BE2C (cell line): Measurements from ENCODE around the gene TMEM41B.
"Not testable (repeated sequence)": the region's sequence is repeated elsewhere in the genome, so short reads cannot be mapped to it uniquely, and the experiment has no call there.

Experiments used
- DNase-seq: peaks from one replicate; pipeline ENCODE4 v3.0.0-alpha.2; 2020
- H3K27me3 ChIP-seq: fragments of 250-450 bp; sonication (Bioruptor Pico); 2 replicates; pipeline ENCODE4 v1.5.1; 2020; ENCODE audit warnings: mild to moderate bottlenecking
- H3K36me3 ChIP-seq: fragments of 250-450 bp; sonication (Bioruptor Pico); 2 replicates; pipeline ENCODE4 v1.5.1; 2020; ENCODE audit warnings: mild to moderate bottlenecking
- H3K4me1 ChIP-seq: fragments of 250-450 bp; sonication (Bioruptor Pico); 2 replicates; pipeline ENCODE4 v1.5.1; 2020
- H3K4me3 ChIP-seq: 2 replicates; pipeline ENCODE4 v1.5.1; 2011; ENCODE audit warnings: low read depth, low read length
- H3K9me3 ChIP-seq: fragments of 250-450 bp; sonication (Bioruptor Pico); 2 replicates; pipeline ENCODE4 v1.5.1; 2020
- CTCF ChIP-seq: IDR thresholded peaks from 2 replicates; pipeline ENCODE4 v1.5.1; 2012; ENCODE audit warnings: mild to moderate bottlenecking, low read depth, low read length

TMEM41B gene

GRCh38 chr11:9259981-9260837, 54.2 kb downstream of the TMEM41B start:
- H3K36me3 ChIP-seq: no peaks in the 10 kb centered on the region
- H3K4me1 ChIP-seq: no peaks in the 10 kb centered on the region
- DNase-seq: no peak
- no peaks in the 10 kb centered on the region for H3K27me3 ChIP-seq
- no peak overlapping the region for H3K4me3 ChIP-seq
- TF ChIP-seq CTCF: peak; percentile 34; the same call in 1 of the 2 replicates
- no peaks in the 10 kb centered on the region for H3K9me3 ChIP-seq

GRCh38 chr11:9258279-9258678, 56.1 kb downstream of the TMEM41B start:
- not testable (repeated sequence) for H3K9me3 ChIP-seq, H3K36me3 ChIP-seq, H3K27me3 ChIP-seq, DNase-seq, H3K4me1 ChIP-seq, H3K4me3 ChIP-seq

- no peak for DNase-seq
- TF ChIP-seq CTCF: no peak
- no peaks in the 10 kb centered on the region for H3K4me1 ChIP-seq
Measured at GRCh38 chr11:9254416-9254815, 60.0 kb downstream of the TMEM41B start.

GRCh38 chr11:9253086-9253485, 61.3 kb downstream of the TMEM41B start:
- no peak for TF ChIP-seq CTCF
- H3K27me3 ChIP-seq: no peaks in the 10 kb centered on the region
- H3K9me3 ChIP-seq: no peaks in the 10 kb centered on the region
- DNase-seq: no peak
- no peak overlapping the region for H3K4me3 ChIP-seq
- no peaks in the 10 kb centered on the region for H3K36me3 ChIP-seq
- H3K4me1 ChIP-seq: no peaks in the 10 kb centered on the region

More at GRCh38 chr11:9254416-9254815, 60.0 kb downstream of the TMEM41B start:
- Histone ChIP-seq H3K4me3 (no peak overlapping the region), H3K27me3 (no peaks in the 10 kb centered on the region), H3K36me3 (no peaks in the 10 kb centered on the region), H3K9me3 (no peaks in the 10 kb centered on the region)

- Histone ChIP-seq H3K27me3 (no peaks in the 10 kb centered on the region), H3K36me3 (no peaks in the 10 kb centered on the region), H3K4me3 (no peak overlapping the region), H3K4me1 (no peaks in the 10 kb centered on the region), H3K9me3 (no peaks in the 10 kb centered on the region)
- no peak for DNase-seq
- no peak for TF ChIP-seq CTCF
Measured at GRCh38 chr11:9251311-9251710, 63.1 kb downstream of the TMEM41B start.

- Histone ChIP-seq H3K4me1 (no peaks in the 10 kb centered on the region), H3K36me3 (no peaks in the 10 kb centered on the region), H3K9me3 (no peaks in the 10 kb centered on the region), H3K4me3 (no peak overlapping the region), H3K27me3 (no peaks in the 10 kb centered on the region)
- no peak for DNase-seq
- no peak for TF ChIP-seq CTCF
Measured at GRCh38 chr11:9250139-9250582, 64.2 kb downstream of the TMEM41B start.
